H9 (cell line): ENCODE results near the gene SMPX. TPM values are rescaled to one million over a fixed set of nuclear protein-coding genes. Genes with fewer than 3 reads are reported as not detected.

ENCODE experiments used
- DNase-seq: peaks from one replicate; pipeline ENCODE4 v3.0.0-alpha.2; 2017
- H2AFZ ChIP-seq: one replicate; pipeline ENCODE4 v1.6.1; 2013; ENCODE audit warnings: mild to moderate bottlenecking, low read length, control low read depth, moderate library complexity
- H2AK5ac ChIP-seq: 2 replicates; pipeline ENCODE4 v1.6.1; 2013; ENCODE audit warnings: low read length, control low read depth, mixed read lengths; ENCODE audit not compliant: insufficient read length
- H2BK120ac ChIP-seq: one replicate; pipeline ENCODE4 v1.6.1; 2013; ENCODE audit warnings: low read depth, mild to moderate bottlenecking, low read length, control low read depth, inconsistent platforms; ENCODE audit not compliant: poor library complexity, severe bottlenecking
- H2BK12ac ChIP-seq: 2 replicates; pipeline ENCODE4 v1.6.1; 2013; ENCODE audit warnings: low read length, control low read depth, mixed read lengths, low read depth; ENCODE audit not compliant: insufficient read length
- H2BK15ac ChIP-seq: 2 replicates; pipeline ENCODE4 v1.6.1; 2013; ENCODE audit warnings: low read depth, low read length, control low read depth
- H2BK20ac ChIP-seq: one replicate; pipeline ENCODE4 v1.6.1; 2013; ENCODE audit warnings: low read depth, mild to moderate bottlenecking, low read length, control low read depth, inconsistent platforms; ENCODE audit not compliant: poor library complexity, severe bottlenecking
- H2BK5ac ChIP-seq: 2 replicates; pipeline ENCODE4 v1.6.1; 2013; ENCODE audit warnings: low read length, control low read depth, mixed read lengths; ENCODE audit not compliant: insufficient read length
- H3K14ac ChIP-seq: 2 replicates; pipeline ENCODE4 v1.6.1; 2013; ENCODE audit warnings: low read length, control low read depth; ENCODE audit not compliant: insufficient read depth
- H3K18ac ChIP-seq: 2 replicates; pipeline ENCODE4 v1.6.1; 2013; ENCODE audit warnings: low read depth, mild to moderate bottlenecking, mixed read lengths, low read length, control low read depth; ENCODE audit not compliant: insufficient read length
- H3K23ac ChIP-seq: 2 replicates; pipeline ENCODE4 v1.6.1; 2013; ENCODE audit warnings: low read length, control low read depth, mixed read lengths, low read depth; ENCODE audit not compliant: insufficient read length
- H3K23me2 ChIP-seq: 2 replicates; pipeline ENCODE4 v1.6.1; 2013; ENCODE audit warnings: low read depth, mild to moderate bottlenecking, mixed read lengths, low read length, control low read depth; ENCODE audit not compliant: insufficient read length, poor library complexity, severe bottlenecking
- H3K27ac ChIP-seq: 2 replicates; pipeline ENCODE4 v1.5.1; 2013; ENCODE audit warnings: low read length, control low read depth, mixed read lengths, low read depth; ENCODE audit not compliant: insufficient read length
- H3K27me3 ChIP-seq: 2 replicates; pipeline ENCODE4 v1.6.1; 2013; ENCODE audit warnings: low read length, control low read depth, inconsistent platforms; ENCODE audit not compliant: insufficient read depth
- H3K4ac ChIP-seq: 2 replicates; pipeline ENCODE4 v1.6.1; 2013; ENCODE audit warnings: low read depth, mild to moderate bottlenecking, control low read depth, inconsistent platforms, low read length, moderate library complexity
- H3K4me1 ChIP-seq: 2 replicates; pipeline ENCODE4 v1.6.1; 2013; ENCODE audit warnings: low read length, control low read depth, inconsistent platforms; ENCODE audit not compliant: insufficient read depth
- H3K4me2 ChIP-seq: 2 replicates; pipeline ENCODE4 v1.6.1; 2013; ENCODE audit warnings: low read length, control low read depth, mixed read lengths; ENCODE audit not compliant: insufficient read length, insufficient read depth
- H3K56ac ChIP-seq: 2 replicates; pipeline ENCODE4 v1.6.1; 2013; ENCODE audit warnings: low read depth, mild to moderate bottlenecking, mixed read lengths, low read length, control low read depth; ENCODE audit not compliant: insufficient read length
- H3K79me1 ChIP-seq: 2 replicates; pipeline ENCODE4 v1.6.1; 2013; ENCODE audit warnings: low read depth, mild to moderate bottlenecking, moderate library complexity, low read length, control low read depth, inconsistent platforms; ENCODE audit not compliant: insufficient read depth, poor library complexity, severe bottlenecking
- H3K79me2 ChIP-seq: 2 replicates; pipeline ENCODE4 v1.6.1; 2013; ENCODE audit warnings: low read length, control low read depth, inconsistent platforms; ENCODE audit not compliant: insufficient read depth
- H3K9ac ChIP-seq: 2 replicates; pipeline ENCODE4 v1.6.1; 2013; ENCODE audit warnings: low read length, control low read depth, mixed read lengths; ENCODE audit not compliant: insufficient read length; ENCODE audit errors: extremely low read depth
- H3K9me3 ChIP-seq: one replicate; pipeline ENCODE4 v1.6.1; 2013; ENCODE audit warnings: low read depth, low read length, inconsistent platforms; ENCODE audit not compliant: control insufficient read depth
- H3T11ph ChIP-seq: one replicate; pipeline ENCODE4 v1.6.1; 2013; ENCODE audit warnings: mild to moderate bottlenecking, low read length, control low read depth, inconsistent platforms
- H4K20me1 ChIP-seq: one replicate; pipeline ENCODE4 v1.6.1; 2013; ENCODE audit not compliant: control insufficient read depth, insufficient read length, insufficient read depth
- H4K5ac ChIP-seq: 2 replicates; pipeline ENCODE4 v1.6.1; 2013; ENCODE audit warnings: low read depth, mild to moderate bottlenecking, mixed read lengths, low read length, control low read depth; ENCODE audit not compliant: insufficient read length
- H4K8ac ChIP-seq: replicated peaks from 2 replicates; pipeline ENCODE4 v1.6.1; 2013; ENCODE audit warnings: low read length, control low read depth, mixed read lengths, low read depth; ENCODE audit not compliant: insufficient read length
- H4K91ac ChIP-seq: 2 replicates; pipeline ENCODE4 v1.6.1; 2013; ENCODE audit warnings: low read depth, mild to moderate bottlenecking, moderate library complexity, mixed read lengths, low read length, control low read depth; ENCODE audit not compliant: insufficient read length
- H3K27ac Mint-ChIP-seq, 3 experiments: 2 replicates in 2 of 3; 3 replicates in 1 of 3; pipeline ENCODE4 v1.8.0; 2020 to 2021; ENCODE audit warnings: mixed read lengths in 3 of 3, mild to moderate bottlenecking in 1 of 3, moderate library complexity in 1 of 3
- H3K27me3 Mint-ChIP-seq: 2 replicates; pipeline ENCODE4 v1.8.0; 2021; ENCODE audit warnings: low read depth, mild to moderate bottlenecking, moderate library complexity, mixed read lengths
- H3K36me3 Mint-ChIP-seq, 3 experiments: 2 replicates in 2 of 3; 3 replicates in 1 of 3; pipeline ENCODE4 v1.8.0; 2020 to 2021; ENCODE audit warnings: low read depth in 3 of 3, mixed read lengths in 3 of 3; ENCODE audit not compliant: insufficient read depth in 1 of 3
- H3K4me1 Mint-ChIP-seq, 2 experiments: 2 replicates each; pipeline ENCODE4 v1.8.0; 2020; ENCODE audit warnings: mixed read lengths in 2 of 2
- H3K4me3 Mint-ChIP-seq, 2 experiments: 2 replicates in 1 of 2; 3 replicates in 1 of 2; pipeline ENCODE4 v1.8.0; 2020 to 2021; ENCODE audit warnings: mild to moderate bottlenecking in 2 of 2, mixed read lengths in 2 of 2, moderate library complexity in 1 of 2
- H3K9me3 Mint-ChIP-seq, 2 experiments: 2 replicates in 1 of 2; 3 replicates in 1 of 2; pipeline ENCODE4 v1.8.0; 2020; ENCODE audit warnings: mild to moderate bottlenecking in 2 of 2, mixed read lengths in 2 of 2, moderate library complexity in 1 of 2
- CTCF ChIP-seq: fragments of 200-600 bp; sonication (generic); conservative IDR thresholded peaks from 3 replicates; pipeline ENCODE4 v1.8.0; 2021; ENCODE audit warnings: antibody characterized with exemption, mild to moderate bottlenecking
- WGBS: extraction: QIAGEN DNeasy Blood & Tissue Kit; methylation state at CpG from one replicate; pipeline ENCODE4 v1.1.7; 2013; ENCODE audit warnings: missing lambda C conversion rate, low lambda C conversion rate, mixed read lengths; ENCODE audit not compliant: insufficient read length; ENCODE audit errors: extremely low coverage; 5-methylcytosine and 5-hydroxymethylcytosine counted together
- total RNA-seq: library from RNA; stranded (reverse); gene quantifications from 2 replicates; pipeline ENCODE4 v1.2.1, GENCODE V29; 2021

Gene SMPX
- total RNA-seq, 1 experiment from 2014 or later = not detected

- Histone ChIP-seq H2BK20ac (no peak overlapping the region), H2BK12ac (no peak overlapping the region), H3K14ac (no peak overlapping the region), H3K23me2 (no peaks in the 10 kb centered on the region), H4K20me1 (no peaks in the 10 kb centered on the region), H3T11ph (no peak overlapping the region), H4K91ac (no peak overlapping the region), H4K5ac (no peak overlapping the region), H3K9ac (no peak overlapping the region), H3K79me1 (no peaks in the 10 kb centered on the region), H3K27ac (no peak overlapping the region), H3K4me1 (no peaks in the 10 kb centered on the region), H2AFZ (no peak overlapping the region), H3K27me3 (no peaks in the 10 kb centered on the region), H2BK5ac (no peak overlapping the region), H3K4me2 (no peak overlapping the region), H4K8ac (no peak overlapping the region), H3K79me2 (no peaks in the 10 kb centered on the region), H3K56ac (no peak overlapping the region), H3K23ac (no peak overlapping the region), H2BK15ac (no peak overlapping the region), H3K18ac (no peak overlapping the region), H3K4ac (no peak overlapping the region), H2BK120ac (no peak overlapping the region), H3K9me3 (peaks cover 20% of the 10 kb centered on the region), H2AK5ac (no peak overlapping the region)
- Mint-ChIP-seq H3K27me3 (peaks cover 3% of the 10 kb centered on the region; the same call in 1 of the 2 replicates), H3K4me1 (no peaks in the 10 kb centered on the region), H3K9me3 (peaks cover 0 to 21% of the 10 kb centered on the region in 2 experiments; a peak in 2 of 5 replicates), H3K27ac (no peak overlapping the region), H3K36me3 (no peaks in the 10 kb centered on the region; a peak in 1 of 7 replicates), H3K4me3 (no peak overlapping the region)
- no peak for DNase-seq
- WGBS = no CpG with 5 or more reads among the region's 1 CpG
- no peak for TF ChIP-seq CTCF
These were observed 74.0 kb downstream of the SMPX start for GRCh38 chrX:21683941-21684340.
